T-helper 2 cell treated with Interferon-gamma antibody and Interleukin-4, amounts not matched to agents 100 ng/mL and 5 ng/mL, for 36 hours (primary cell): Measurements from ENCODE around the gene ITM2B. TPM values are rescaled to one million over a fixed set of nuclear protein-coding genes. Genes with fewer than 3 reads are reported as not detected.
"Not testable (repeated sequence)": the region's sequence is repeated elsewhere in the genome, so short reads cannot be mapped to it uniquely, and the experiment has no call there.

ENCODE experiments used
- intact Hi-C: fragments of 100-400 bp; cut with micrococcal nuclease; formaldehyde crosslinking; loops from one replicate; pipeline ENCODE4 v1.15.1; 2023
- total RNA-seq: library from RNA; stranded (reverse); gene quantifications from 2 replicates; pipeline ENCODE4 v1.2.3, GENCODE V29; 2022

ITM2B gene
- total RNA-seq: 125 and 128 TPM in 2 replicates

DNA sequence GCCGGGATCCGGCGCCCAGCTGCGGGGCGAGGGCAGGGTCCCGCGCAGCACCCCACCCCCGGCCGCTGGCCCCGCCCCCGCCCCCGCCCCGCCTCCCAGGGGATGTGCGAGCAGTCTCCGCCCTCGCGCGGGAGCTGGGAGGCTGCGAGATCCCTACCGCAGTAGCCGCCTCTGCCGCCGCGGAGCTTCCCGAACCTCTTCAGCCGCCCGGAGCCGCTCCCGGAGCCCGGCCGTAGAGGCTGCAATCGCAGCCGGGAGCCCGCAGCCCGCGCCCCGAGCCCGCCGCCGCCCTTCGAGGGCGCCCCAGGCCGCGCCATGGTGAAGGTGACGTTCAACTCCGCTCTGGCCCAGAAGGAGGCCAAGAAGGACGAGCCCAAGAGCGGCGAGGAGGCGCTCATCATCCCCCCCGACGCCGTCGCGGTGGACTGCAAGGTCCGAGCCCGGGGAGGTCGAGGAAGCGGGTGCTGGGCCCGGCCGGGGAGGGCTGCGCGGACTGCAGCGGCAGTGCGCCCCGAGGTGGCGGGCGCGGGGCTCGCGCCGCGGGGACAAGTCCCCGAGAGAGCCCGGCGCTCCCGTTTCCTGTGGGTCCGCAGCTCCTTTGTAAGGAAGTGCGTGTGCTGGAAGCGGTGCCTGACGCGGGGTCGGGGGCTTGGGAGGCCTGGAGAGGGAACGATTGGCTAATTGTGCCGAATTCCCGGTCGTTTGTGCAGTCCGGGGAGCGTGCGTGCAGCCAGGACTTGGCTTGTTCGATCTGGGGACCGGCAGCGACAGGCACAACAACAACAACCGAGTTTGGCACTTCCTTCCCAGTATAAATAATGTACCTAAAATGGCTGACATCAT lies at the start of gene ITM2B:
Gene ITM2B, plus strand, starts transcription at position 161 of the 843 bp plus-strand sequence. Its CDS starts 155 bp downstream, at position 316.
- intact Hi-C loops: loop anchor here (1.0 to 5.0 kb wide), 14 partner anchors 12 to 744 kb away; partner anchors contain the start of genes FNDC3A, LPAR6, MED4 and NUDT15

DNA sequence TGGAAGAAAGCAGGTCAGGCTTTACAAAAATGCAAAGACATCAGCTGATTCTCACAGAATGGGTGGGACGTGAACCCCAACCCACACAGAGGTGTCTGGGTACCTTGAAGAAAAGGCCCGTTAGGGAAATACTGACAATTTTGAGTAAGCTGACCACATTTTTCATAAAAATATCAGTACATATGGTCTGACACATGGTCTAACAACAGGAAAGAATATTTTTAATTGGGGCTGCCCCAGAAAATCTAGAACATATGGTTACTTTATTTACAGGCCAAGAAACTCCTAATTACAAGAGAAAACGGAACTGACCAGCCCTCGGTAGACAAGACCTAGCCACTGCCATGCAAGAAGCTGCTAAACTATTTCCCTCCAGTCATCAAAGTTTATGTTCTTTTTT lies 48.7 kb upstream of the ITM2B start:
- intact Hi-C loops: no loop called here

DNA sequence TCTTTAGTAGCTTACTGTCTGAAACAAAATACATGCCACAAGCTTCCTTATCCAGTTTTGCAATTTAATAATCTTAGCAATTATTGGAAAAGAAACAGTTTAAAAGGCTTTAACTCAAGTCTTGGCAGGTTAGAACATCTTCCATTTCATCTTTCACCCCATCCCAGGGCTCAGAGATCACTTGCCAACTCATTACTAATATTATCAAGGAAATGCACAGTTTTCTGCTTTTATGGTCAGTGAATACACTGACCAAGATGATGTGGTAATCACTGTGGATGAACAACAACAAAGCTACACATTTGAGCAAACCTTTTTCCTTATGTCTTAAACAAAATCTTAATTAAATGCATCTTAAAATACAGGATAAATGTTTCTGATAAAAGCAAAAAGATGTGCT lies 48.0 kb upstream of the ITM2B start:
- intact Hi-C loops: no loop called here

DNA sequence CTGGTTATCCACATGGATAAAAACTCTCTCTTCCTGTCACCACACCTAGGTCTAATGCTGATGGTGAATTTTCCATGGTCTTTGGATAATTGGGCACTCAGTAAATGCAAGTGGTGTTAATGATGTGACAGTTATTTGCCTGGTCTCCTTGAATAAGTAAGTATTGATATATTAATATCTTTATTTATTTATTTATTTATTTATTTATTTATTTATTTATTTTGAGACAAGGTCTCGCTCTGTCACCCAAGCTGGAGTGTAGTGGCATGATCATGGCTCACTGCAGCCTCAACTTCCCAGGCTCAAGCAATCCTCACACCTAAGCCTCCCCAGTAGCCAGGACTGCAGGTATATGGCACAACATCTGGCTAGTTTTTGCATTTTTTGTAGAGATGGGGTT lies 46.3 kb upstream of the ITM2B start:
- intact Hi-C loops: loop anchor here (1.0 to 2.0 kb wide), 4 partner anchors 30 to 60 kb away; partner anchors contain the start of gene ITM2B

- intact Hi-C loops: no loop called here
Measured at GRCh38 chr13:48188131-48188530, 44.9 kb upstream of the ITM2B start.

DNA sequence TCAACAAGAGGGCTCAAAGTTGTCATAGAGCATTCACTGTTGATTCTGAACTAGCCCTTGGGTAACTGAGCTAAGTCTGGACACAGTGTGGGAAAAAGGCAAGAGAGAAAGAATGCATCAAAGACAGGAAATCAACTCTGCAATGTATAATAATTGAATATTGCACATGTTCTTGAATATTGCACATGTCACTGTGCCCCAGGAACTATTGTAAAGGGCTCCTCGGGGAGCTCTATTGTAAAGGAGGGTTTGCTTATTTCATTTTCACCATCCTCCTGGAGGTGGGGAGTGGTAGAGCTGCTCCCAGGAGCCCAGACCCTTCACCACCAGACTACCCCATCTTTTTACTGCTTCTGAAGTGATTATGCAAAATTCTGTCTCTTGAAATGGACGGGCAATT lies 44.4 kb upstream of the ITM2B start:
- intact Hi-C loops: no loop called here

DNA sequence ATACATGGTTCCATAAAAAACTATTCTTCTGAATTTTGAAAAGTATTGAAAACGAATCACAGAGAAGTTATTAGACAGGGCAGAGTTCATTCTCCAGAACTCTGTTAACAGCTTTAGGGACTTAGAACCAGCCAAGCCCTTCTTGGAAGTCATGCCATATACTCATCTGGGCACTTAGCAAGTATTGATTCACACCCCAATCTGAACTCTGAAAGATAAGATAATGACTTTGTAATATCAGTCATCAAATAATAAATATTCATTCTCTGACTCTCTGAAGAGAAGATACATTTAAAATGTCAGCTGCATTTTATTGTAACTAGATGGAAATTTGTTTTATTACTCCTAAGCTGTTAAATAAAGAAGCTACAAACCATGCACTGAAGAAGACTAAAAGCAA lies 43.8 kb upstream of the ITM2B start:
- intact Hi-C loops: no loop called here

DNA sequence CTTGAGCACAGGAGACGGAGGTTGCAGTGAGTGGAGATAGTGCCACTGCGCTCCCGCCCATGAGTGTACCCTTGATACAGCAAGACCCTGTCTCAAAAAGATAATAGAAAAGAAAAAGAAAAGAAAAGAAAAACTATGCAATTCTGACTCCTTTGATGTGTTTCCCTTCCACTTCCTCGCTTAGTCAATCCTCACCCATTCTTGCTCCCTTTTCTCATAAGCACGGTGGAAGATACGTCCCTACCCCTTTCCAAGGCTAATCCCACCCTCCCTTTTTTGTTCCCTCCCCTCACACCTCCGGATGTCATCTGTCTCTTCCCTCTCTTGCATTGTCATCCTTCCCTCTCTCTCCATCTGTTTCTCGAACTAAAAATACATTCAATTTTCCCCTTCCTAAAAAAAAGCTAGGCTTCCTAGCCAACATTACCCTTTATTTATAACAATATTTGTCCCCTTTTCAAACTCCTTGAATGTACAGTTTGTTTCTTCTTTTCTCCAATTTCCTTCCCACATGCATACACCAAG lies 40.5 kb upstream of the ITM2B start:
- intact Hi-C loops: no loop called here

- intact Hi-C loops: no loop called here
Measured at GRCh38 chr13:48194379-48194754, 38.6 kb upstream of the ITM2B start.

DNA sequence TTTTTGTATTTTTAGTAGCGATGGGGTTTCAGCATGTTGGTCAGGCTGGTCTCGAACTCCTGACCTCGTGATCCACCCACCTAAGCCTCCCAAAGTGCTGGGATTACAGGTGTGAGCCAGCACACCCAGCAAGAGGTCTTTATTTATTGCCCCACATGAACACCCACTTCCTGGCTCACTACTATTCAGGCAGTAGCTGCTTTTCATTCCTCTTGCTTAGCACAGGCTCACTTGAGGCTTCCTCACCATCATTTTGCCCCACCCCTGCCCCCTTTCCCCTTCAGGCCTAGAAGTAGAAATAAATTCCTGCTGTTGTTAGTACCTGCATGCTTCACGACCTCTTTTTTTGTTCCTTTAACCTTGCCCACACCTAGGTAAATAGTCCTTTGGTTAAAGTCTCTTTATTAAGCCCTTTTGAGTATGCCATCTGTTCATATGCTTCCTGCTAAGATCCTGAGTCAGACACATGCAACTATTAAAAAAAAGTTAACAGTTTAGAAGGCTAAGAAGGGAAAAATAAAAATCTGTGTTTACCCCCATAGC lies 33.5 kb upstream of the ITM2B start:
- intact Hi-C loops: no loop called here

GRCh38 chr13:48201044-48201443 lies 32.0 kb upstream of the ITM2B start:
- intact Hi-C loops: no loop called here

- intact Hi-C loops: not testable (repeated sequence)
Measured at GRCh38 chr13:48207207-48207606, 25.8 kb upstream of the ITM2B start.

DNA sequence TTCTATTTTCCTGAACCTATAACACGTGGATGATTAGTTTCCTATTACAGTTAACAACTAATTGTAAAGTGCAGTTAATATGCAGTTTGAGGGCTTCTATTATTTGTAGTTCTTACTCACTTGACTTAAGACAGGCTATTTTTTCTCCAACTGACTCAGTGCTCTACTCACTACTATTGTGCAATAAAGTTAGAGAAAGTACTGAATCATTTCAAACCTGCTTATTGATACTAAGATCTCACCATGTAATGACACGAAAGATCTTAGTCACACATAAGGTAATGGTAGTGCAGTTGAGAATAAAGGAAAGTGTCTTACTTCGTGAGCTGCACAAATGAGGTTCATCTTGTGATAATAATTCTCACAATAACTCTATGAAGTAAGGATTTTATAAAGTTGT lies 22.8 kb upstream of the ITM2B start:
- intact Hi-C loops: no loop called here

DNA sequence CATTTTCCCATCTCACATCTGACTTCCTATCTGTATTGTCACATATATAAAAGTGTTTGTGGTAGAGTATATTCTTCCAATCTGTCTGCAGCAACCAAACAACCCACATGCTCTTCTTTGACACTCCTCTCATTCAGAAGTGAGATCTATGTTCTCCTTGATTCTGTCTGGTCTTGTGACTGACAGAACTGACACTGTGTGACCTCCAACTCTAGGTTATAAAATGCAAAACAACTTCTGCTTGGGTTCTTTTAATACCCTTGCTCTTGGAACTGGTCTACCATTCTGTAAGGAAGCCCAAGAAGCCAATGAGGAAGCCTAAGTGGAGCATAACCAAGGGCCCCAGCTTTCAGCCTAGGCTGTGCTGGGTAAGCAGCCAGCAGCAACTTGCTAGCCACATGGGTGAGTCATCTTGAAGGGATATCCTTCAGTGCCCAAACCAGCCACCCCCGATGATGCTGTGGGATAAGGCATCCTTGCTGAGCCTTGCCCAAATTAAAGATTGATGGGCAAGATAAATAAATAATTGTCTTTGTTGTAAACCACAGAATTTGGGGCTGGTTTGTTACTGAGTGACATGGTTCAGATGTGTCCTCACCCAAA lies 18.4 kb upstream of the ITM2B start:
- intact Hi-C loops: no loop called here

DNA sequence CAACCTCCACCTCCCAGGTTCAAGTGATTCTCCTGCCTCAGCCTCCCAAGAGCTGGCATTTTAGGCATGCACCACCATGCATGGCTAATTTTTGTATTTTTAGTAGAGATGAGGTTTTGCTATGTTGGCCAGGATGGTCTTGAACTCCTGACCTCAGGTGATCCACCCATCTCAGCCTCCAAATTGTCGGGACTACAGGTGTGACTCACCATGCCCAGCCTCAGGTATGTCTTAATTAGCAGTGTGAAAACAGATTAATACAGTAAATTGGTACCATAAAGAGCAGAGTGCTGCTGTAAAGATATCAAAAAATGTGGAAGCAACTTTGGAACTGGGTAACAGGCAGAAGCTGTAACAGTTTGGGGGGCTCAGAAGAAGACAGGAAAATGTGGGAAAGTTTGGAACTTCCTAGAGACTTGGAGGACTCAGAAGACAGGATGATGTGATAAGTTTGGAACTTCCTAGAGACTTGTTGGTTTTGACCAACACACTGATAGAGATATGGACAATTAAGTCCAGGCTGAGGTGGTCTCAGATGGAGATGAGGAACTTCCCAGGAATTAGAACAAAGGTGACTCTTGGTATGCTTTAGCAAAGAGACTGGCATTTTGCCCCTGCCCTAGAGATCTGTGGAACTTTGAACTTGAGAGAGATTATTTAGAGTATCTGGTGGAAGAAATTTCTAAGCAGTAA lies 17.3 kb upstream of the ITM2B start:
- intact Hi-C loops: not testable (repeated sequence)

GRCh38 chr13:48216204-48216711 lies 16.7 kb upstream of the ITM2B start:
- intact Hi-C loops: no loop called here

DNA sequence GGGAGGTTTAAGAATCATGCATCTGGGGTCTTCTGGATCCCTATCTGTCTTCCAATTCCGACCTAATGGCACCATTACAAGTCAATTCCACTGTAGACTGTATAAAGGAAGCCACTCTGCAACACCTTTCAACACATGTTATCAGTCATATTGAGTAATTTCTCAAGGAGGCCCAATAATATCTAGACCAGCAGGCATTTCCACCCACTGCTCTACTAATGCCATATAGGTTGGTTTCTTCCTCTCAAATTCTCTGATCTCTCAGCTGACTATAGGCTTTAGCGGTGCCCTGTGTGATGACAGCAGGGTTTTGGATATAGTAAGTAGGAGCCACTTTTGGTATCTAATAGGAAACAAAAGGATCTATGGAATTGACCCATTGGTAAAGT lies 12.4 kb upstream of the ITM2B start:
- intact Hi-C loops: loop anchor here (1.0 to 2.0 kb wide), 2 partner anchors 34 to 64 kb away; no protein-coding TSS in a partner anchor

GRCh38 chr13:48220981-48221685 lies 11.9 kb upstream of the ITM2B start:
- intact Hi-C loops: loop anchor here (1.0 to 2.0 kb wide), 3 partner anchors 12 to 64 kb away; partner anchors contain the start of gene ITM2B

GRCh38 chr13:48221686-48222187 lies 11.3 kb upstream of the ITM2B start:
- intact Hi-C loops: loop anchor here (1.0 to 2.0 kb wide), 2 partner anchors 12 to 65 kb away; partner anchors contain the start of gene ITM2B
